ENCODE data around the gene DNAH9. TPM values are rescaled to one million over a fixed set of nuclear protein-coding genes. Genes with fewer than 3 reads are reported as not detected.

Gene DNAH9, protein sequence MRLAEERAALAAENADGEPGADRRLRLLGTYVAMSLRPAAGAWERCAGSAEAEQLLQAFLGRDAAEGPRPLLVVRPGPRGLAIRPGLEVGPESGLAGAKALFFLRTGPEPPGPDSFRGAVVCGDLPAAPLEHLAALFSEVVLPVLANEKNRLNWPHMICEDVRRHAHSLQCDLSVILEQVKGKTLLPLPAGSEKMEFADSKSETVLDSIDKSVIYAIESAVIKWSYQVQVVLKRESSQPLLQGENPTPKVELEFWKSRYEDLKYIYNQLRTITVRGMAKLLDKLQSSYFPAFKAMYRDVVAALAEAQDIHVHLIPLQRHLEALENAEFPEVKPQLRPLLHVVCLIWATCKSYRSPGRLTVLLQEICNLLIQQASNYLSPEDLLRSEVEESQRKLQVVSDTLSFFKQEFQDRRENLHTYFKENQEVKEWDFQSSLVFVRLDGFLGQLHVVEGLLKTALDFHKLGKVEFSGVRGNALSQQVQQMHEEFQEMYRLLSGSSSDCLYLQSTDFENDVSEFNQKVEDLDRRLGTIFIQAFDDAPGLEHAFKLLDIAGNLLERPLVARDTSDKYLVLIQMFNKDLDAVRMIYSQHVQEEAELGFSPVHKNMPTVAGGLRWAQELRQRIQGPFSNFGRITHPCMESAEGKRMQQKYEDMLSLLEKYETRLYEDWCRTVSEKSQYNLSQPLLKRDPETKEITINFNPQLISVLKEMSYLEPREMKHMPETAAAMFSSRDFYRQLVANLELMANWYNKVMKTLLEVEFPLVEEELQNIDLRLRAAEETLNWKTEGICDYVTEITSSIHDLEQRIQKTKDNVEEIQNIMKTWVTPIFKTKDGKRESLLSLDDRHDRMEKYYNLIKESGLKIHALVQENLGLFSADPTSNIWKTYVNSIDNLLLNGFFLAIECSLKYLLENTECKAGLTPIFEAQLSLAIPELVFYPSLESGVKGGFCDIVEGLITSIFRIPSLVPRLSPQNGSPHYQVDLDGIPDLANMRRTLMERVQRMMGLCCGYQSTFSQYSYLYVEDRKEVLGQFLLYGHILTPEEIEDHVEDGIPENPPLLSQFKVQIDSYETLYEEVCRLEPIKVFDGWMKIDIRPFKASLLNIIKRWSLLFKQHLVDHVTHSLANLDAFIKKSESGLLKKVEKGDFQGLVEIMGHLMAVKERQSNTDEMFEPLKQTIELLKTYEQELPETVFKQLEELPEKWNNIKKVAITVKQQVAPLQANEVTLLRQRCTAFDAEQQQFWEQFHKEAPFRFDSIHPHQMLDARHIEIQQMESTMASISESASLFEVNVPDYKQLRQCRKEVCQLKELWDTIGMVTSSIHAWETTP (N-terminal part only)
- total RNA-seq = under 0.01 TPM

DNA sequence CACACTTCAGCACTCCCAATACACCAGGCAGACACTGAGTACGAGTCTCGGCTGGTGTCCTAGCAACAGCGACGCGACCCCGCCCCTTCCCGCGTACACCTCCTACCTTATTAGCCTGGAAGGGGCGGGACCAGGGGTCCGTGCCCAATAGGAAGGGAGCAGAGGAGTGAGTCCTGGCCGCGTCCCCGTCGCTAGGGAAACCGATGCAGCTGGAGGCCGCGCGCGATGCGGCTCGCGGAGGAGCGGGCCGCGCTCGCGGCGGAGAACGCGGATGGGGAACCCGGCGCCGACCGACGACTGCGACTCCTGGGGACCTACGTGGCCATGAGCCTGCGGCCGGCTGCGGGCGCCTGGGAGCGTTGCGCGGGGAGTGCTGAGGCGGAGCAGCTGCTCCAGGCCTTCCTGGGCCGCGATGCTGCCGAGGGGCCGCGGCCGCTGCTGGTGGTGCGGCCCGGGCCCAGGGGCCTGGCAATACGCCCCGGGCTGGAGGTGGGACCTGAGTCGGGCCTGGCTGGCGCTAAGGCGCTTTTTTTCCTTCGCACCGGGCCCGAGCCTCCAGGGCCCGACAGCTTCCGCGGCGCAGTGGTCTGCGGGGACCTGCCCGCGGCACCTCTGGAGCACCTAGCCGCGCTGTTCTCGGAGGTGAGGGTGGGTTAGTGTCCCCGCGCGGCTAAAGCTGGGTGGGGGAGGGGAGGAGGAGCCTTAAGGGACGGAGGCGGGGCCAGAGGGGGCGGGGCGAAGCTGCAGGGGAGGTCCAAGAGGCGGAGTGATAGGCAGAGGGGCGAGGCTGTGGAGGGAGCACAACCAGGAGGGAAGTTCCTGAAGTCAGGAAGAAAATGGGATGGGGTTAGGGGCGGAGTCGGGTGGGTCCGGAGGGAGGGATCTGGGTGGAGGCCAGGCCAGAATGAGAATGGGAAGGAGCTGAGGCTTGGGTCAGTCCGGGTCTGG lies at the start of gene DNAH9:
Gene DNAH9, plus strand, starts transcription at position 197 of the 948 bp plus-strand sequence. Its CDS starts 29 bp downstream, at position 226.
- H3K9me3 ChIP-seq (ENCODE audit: low read depth, low read length) = no peaks in the 10 kb centered on the region
- peaks cover 21% of the 10 kb centered on the region for H3K27me3 ChIP-seq (ENCODE audit: insufficient read depth, low read length)
- H3K4me3 ChIP-seq (ENCODE audit: low read length) = no peak within 1 kb of the TSS
- H3K4me1 ChIP-seq (ENCODE audit: insufficient read depth, low read length) = no peaks in the 10 kb centered on the region

DNA sequence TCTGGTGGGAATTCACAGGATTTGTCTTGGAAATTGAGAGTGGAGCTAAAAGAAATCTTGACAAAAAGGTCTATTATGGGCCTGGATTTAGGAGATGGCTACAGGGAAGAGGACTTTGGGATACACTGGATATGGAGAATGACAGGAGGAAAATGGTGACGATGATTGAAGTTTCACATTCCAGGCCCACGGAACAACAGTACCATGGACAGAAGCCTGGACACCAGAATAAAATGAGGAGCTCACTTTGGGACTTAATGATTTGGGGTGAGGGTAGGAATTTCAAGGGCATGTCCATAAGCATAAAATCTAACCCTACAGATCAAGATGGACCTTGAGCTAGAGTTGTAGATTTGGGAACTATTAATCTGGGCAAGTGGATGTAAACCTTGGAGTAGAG lies 47.8 kb upstream of the DNAH9 start:
- Histone ChIP-seq H3K4me1 (ENCODE audit: insufficient read depth, low read length) (no peaks in the 10 kb centered on the region), H3K4me3 (ENCODE audit: low read length) (no peak overlapping the region), H3K27me3 (ENCODE audit: insufficient read depth, low read length) (no peaks in the 10 kb centered on the region), H3K9me3 (ENCODE audit: low read depth, low read length) (no peaks in the 10 kb centered on the region)

DNA sequence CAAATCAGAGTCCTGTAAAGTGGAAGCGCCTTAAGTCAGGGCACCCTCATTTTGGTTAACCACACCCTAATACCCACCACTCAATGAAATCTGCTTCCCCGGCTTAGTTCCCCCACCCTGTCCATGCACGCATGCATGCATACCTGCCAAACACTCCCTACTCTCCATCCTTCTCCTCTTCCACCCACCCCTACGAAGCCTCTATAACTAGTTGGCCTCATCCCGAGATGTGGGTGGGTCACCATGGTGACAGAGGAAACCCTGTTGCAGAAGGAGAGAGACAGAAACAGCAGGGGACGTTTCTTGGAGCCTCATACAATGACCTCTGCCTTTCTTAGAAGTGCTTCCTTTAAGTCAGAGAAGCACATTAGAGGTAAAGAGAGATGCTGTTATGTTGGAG lies 46.8 kb upstream of the DNAH9 start:
- Histone ChIP-seq H3K4me1 (ENCODE audit: insufficient read depth, low read length) (no peaks in the 10 kb centered on the region), H3K9me3 (ENCODE audit: low read depth, low read length) (no peaks in the 10 kb centered on the region), H3K27me3 (ENCODE audit: insufficient read depth, low read length) (no peaks in the 10 kb centered on the region), H3K4me3 (ENCODE audit: low read length) (no peak overlapping the region)

DNA sequence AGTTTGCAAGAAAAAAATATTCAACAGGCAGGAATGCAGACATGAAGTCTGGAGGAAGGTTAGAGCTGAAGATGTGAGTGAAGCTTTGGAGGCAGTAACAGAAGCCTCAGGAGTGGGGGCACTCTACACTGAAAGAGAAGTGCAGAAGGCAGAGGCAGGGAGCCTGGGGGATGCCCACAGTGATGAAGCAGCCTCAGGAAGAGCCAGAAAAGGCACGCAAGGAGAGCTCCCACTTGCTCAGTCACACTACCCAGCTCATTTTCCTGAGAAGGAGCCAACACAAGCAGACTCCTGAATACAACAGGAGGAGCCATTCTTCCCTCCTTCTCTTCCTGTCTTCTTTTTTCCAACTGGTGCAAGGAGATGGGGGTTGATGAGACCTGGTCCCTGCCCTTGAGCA lies 45.1 kb upstream of the DNAH9 start:
- Histone ChIP-seq H3K27me3 (ENCODE audit: insufficient read depth, low read length) (no peaks in the 10 kb centered on the region), H3K4me3 (ENCODE audit: low read length) (no peak overlapping the region), H3K9me3 (ENCODE audit: low read depth, low read length) (no peaks in the 10 kb centered on the region), H3K4me1 (ENCODE audit: insufficient read depth, low read length) (no peaks in the 10 kb centered on the region)

DNA sequence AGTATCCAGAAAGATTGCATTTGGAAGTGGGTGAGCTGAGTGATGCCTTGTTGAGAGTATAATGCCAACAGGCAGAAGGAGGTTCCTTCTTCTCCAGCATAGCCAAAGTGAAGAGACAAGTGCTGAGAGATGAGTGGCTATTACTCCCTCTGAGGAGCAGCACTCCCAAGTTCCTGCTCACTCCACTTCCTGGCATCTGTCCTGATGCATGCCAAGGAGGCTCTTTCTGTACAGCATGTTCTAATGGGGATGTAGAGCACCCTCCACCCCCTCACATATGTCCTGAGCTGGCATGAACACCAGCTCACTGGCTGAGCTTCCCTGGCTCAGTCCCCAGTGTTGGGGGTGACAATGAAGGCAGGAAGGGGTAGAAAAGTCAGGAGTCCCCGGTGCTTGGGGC lies 44.2 kb upstream of the DNAH9 start:
- no peaks in the 10 kb centered on the region for H3K27me3 ChIP-seq (ENCODE audit: insufficient read depth, low read length)
- H3K4me3 ChIP-seq (ENCODE audit: low read length) = no peak overlapping the region
- H3K9me3 ChIP-seq (ENCODE audit: low read depth, low read length) = no peaks in the 10 kb centered on the region

DNA sequence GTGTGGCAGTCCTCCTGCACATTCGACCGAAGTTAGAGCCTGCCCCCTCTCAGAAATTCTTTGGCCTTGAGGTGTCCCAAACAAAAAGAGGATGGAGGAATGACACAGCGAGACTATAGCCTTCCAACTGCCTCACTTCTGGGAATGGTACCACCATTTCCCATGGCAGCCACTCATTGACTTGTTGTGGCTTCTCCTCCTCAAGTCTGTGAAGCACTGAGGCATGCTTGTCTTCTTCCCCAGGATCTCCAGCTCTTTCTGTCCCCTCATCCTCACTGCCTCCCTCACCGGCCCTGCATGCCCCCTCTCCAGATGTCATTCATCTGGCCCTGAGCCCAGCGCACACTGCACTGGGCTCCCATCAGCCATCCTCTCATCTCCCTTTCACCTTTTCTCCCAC lies 43.7 kb upstream of the DNAH9 start:
- Histone ChIP-seq H3K27me3 (ENCODE audit: insufficient read depth, low read length) (no peaks in the 10 kb centered on the region), H3K4me1 (ENCODE audit: insufficient read depth, low read length) (no peaks in the 10 kb centered on the region), H3K9me3 (ENCODE audit: low read depth, low read length) (no peaks in the 10 kb centered on the region), H3K4me3 (ENCODE audit: low read length) (no peak overlapping the region)

More for the DNA sequence above, 44.2 kb upstream of the DNAH9 start:
- H3K4me1 ChIP-seq (ENCODE audit: insufficient read depth, low read length) = no peaks in the 10 kb centered on the region

DNA sequence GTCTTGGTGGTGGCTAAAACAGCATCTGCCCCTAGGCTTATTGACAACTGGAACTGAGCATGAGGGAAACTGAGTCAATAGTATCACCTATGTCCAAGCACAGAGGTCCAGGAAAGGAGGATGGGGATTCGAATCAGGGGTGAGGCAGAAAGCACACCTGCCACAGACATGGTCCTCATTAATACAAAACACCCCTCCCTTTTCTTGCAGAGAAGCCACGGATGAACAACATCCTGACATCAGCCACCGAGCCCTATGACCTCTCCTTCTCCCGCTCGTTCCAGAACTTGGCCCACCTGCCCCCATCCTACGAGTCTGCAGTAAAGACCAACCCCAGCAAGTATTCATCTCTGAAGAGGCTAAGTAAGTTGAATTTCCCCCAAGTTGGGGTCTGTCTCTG lies 42.7 kb upstream of the DNAH9 start:
- no peaks in the 10 kb centered on the region for H3K9me3 ChIP-seq (ENCODE audit: low read depth, low read length)
- H3K4me3 ChIP-seq (ENCODE audit: low read length) = no peak overlapping the region
- H3K27me3 ChIP-seq (ENCODE audit: insufficient read depth, low read length) = no peaks in the 10 kb centered on the region
- H3K4me1 ChIP-seq (ENCODE audit: insufficient read depth, low read length) = no peaks in the 10 kb centered on the region

DNA sequence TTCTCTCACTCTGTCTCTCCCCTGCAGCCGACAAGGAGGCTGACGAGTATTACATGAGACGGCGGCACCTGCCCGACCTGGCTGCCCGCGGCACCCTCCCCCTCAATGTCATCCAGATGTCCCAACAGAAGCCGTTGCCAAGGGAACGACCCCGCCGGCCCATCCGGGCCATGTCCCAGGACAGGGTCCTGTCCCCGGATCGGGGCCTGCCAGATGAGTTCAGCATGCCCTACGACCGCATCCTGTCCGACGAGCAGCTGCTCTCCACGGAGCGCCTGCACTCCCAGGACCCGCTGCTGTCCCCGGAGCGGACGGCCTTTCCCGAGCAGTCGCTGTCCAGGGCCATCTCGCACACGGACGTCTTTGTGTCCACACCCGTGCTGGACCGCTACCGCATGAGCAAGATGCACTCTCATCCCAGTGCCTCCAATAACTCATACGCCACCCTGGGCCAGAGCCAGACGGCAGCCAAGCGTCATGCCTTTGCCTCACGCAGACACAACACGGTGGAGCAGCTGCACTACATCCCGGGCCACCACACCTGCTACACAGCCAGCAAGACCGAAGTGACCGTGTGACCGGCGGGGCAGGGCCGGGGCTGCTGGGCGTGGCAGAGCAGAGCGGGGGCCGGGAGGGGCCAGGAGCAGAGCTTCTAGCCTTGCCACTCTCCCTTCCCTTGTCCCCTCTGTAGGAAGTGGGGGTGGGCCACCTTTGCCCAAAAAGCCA lies 40.4 kb upstream of the DNAH9 start:
- Histone ChIP-seq H3K27me3 (ENCODE audit: insufficient read depth, low read length) (no peaks in the 10 kb centered on the region), H3K4me1 (ENCODE audit: insufficient read depth, low read length) (no peaks in the 10 kb centered on the region), H3K4me3 (ENCODE audit: low read length) (no peak overlapping the region), H3K9me3 (ENCODE audit: low read depth, low read length) (no peaks in the 10 kb centered on the region)

DNA sequence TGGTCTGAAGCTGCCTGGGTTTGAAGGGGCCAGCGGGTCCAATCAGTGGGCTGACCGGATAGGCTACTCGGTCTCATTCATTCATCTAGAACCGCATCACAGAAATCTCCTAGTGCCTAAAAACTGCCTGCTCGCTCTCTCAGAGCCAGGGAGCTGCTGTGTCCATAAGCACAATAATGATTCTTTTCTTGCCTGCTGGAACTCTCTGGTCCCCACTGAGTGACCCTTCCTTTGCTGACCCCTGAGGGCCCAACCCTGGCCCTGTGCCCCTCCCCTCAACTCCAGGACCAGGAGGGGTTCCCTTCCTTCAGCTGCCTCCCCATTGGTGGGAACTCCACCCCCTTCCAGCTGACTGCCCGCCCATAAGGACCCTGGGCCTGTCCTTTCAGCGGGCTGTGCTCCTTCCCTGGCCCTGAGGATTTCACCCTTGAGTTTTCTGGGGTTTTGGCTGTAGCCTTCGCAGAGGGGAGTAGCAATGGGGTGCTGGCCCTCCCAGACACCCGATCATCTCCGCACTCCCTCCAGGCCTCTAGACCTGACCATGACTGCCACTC lies 39.5 kb upstream of the DNAH9 start:
- Histone ChIP-seq H3K27me3 (ENCODE audit: insufficient read depth, low read length) (no peaks in the 10 kb centered on the region), H3K4me1 (ENCODE audit: insufficient read depth, low read length) (no peaks in the 10 kb centered on the region), H3K4me3 (ENCODE audit: low read length) (no peak overlapping the region), H3K9me3 (ENCODE audit: low read depth, low read length) (no peaks in the 10 kb centered on the region)

DNA sequence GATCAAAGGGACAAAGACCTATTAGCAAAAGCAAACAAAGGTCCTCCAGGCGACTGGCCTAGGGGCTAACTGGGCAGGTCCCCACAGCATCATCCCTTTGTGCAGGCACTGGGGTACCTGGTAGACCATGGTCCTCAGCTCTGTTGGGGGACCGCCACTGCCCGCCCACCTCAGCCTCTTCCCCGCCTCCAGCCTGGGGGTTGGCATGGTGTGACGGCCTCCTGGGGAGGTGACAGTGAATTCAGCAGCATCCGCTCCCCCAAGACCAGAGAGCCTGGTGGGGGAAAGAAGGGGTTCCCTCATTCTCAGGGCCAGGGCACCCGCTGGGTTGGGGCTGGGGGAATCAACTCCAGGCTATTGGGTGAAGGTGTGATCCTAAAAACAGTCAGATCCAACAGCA lies 38.7 kb upstream of the DNAH9 start:
- Histone ChIP-seq H3K4me1 (ENCODE audit: insufficient read depth, low read length) (no peaks in the 10 kb centered on the region), H3K9me3 (ENCODE audit: low read depth, low read length) (no peaks in the 10 kb centered on the region), H3K27me3 (ENCODE audit: insufficient read depth, low read length) (no peaks in the 10 kb centered on the region), H3K4me3 (ENCODE audit: low read length) (no peak overlapping the region)

DNA sequence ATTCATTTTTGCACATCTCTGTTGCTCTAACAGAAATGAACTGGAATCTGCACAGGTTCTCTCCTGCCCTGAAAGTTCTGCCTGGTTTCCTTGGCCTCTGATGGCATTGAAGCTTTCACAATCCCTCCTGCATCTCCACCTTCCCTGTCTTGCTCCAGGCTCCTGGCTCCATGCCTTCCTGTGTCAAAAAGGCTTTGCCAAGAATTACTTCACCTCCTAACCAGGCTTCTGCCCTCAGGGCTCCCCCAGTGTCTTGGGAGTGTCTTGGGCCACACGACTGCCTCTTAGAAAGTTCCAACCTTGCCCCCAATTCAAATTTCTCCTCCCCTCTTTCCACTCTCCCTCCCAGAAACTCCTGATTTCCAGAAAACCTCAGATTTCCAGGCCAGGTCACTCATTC lies 37.0 kb upstream of the DNAH9 start:
- no peak overlapping the region for H3K4me3 ChIP-seq (ENCODE audit: low read length)
- no peaks in the 10 kb centered on the region for H3K27me3 ChIP-seq (ENCODE audit: insufficient read depth, low read length)
- no peaks in the 10 kb centered on the region for H3K4me1 ChIP-seq (ENCODE audit: insufficient read depth, low read length)
- no peaks in the 10 kb centered on the region for H3K9me3 ChIP-seq (ENCODE audit: low read depth, low read length)

DNA sequence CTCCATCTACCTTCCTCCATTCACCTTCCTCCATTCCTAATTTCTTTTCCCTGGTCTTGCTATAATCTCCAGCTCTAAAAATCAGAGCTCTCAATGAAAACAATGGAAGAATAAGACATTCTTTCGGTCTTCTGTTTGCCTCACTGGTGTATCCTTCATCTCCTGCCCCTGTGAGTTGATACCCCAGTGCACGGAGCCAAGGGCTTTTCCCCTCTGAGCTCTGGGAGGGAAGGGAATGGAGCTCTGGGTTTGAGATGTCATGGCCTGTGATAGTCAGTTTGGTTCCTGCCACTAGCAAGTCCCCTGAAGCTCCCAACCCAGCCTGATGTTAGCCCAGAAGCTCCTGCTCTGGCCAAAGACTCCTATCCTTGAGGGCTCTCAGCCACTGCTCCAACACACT lies 36.6 kb upstream of the DNAH9 start:
- Histone ChIP-seq H3K4me1 (ENCODE audit: insufficient read depth, low read length) (no peaks in the 10 kb centered on the region), H3K27me3 (ENCODE audit: insufficient read depth, low read length) (no peaks in the 10 kb centered on the region), H3K4me3 (ENCODE audit: low read length) (no peak overlapping the region), H3K9me3 (ENCODE audit: low read depth, low read length) (no peaks in the 10 kb centered on the region)

DNA sequence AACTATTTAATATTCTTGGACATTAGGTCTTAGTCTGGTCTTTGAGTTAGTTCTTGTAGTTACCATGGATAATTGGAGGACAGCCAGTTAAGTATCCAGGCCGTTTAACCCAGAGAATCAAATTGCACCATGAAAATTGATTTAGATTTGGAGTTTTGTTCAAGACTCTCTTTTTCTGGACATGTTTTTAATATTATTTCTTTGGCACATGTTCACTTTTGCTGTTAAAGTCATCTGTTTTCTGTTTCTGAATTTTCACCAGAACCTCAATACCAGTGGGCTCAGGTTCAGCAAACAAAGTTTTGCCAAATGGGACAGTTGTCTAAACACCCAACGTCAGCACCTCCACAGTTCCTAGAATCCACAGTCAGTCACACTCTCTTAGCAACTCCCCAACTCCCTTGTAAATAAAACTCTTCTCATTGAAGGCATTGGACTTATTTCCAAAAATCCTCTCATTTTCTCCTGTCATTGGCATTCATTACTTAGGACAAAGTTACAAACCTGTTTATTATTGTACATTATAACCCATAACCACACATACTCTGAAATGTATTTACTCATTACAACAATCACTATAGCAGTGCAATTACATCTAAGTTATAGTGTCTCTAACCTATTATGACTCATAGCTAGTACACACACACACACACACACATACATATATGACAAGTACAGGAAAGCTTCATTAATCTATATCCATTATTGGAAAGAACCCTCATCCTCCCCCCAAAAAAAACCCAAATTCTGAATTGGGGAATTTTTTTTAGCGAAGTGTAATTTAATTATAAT lies 33.5 kb upstream of the DNAH9 start:
- H3K4me3 ChIP-seq (ENCODE audit: low read length) = no peak overlapping the region
- H3K9me3 ChIP-seq (ENCODE audit: low read depth, low read length) = no peaks in the 10 kb centered on the region
- no peaks in the 10 kb centered on the region for H3K27me3 ChIP-seq (ENCODE audit: insufficient read depth, low read length)
- no peaks in the 10 kb centered on the region for H3K4me1 ChIP-seq (ENCODE audit: insufficient read depth, low read length)
